Measurements from ENCODE around the gene SCUBE1. TPM values are rescaled to one million over a fixed set of nuclear protein-coding genes. Genes with fewer than 3 reads are reported as not detected.

Gene SCUBE1
- total and polyA plus RNA-seq, 4 donors: 0.88 to 18.7 (median 3.5) TPM

GRCh38 chr22:43249789-43250471 is 93.2 kb downstream of the SCUBE1 start:
- Histone ChIP-seq H3K4me3 (ENCODE audit: low read length in 2 of 2) (no peak overlapping the region), H3K4me1 (ENCODE audit: control insufficient read depth in 1 of 2, insufficient read depth in 2 of 2, low read length in 2 of 2) (no peaks in the 10 kb centered on the region), H3K27ac (ENCODE audit: low read depth in 1 of 2, low read length in 2 of 2) (no peak overlapping the region), H3K9me3 (ENCODE audit: control insufficient read depth, low read length) (no peaks in the 10 kb centered on the region), H3K36me3 (ENCODE audit: control insufficient read depth in 1 of 2, insufficient read depth in 2 of 2, low read length in 1 of 2) (no peaks in the 10 kb centered on the region), H3K27me3 (ENCODE audit: control insufficient read depth in 1 of 2, insufficient read depth in 2 of 2, low read length in 1 of 2) (no peaks in the 10 kb centered on the region)
- intact Hi-C loops (cut with DNase I): no loop called here
- DNase-seq (no peak), ATAC-seq (ENCODE audit: low FRiP score) (no peak)
- 93 to 94% methylated on average over 16 of the region's 16 CpGs for WGBS, 2 donors

DNA sequence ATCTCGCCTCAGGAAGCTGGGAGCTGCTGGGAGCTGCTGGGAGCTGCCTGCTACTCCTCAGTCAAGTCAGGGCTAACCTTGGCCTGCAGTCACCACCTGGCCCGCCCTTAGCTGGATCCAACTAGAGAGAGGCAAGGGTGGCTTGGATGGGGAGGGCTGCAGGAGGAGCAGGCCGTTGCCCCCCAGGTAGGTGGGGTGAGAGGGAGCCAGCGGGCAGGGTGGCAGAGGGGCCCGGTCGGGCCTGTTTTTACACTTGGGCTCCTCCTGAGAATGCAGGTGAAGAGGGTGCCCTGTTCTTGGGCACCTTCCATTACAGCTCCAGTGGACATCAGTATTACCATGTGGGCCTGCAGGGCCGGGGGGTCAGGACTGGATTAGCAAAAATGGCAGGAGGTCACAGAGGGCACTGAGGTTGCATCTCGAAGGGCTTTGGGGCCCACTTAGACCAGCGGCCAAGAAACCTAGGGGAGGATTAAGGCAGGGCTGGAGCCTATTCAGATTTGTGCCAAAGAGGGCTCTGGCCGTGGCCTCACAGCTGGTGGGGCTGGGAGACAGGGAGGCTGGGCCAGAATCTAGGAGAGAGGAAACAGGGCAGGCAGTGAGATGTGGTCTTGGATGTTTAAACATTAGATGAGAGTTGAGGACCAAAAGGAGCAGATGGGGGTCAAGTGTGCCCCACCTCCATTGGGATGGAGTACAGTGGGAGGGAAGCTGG is 95.5 kb downstream of the SCUBE1 start:
- intact Hi-C loops (cut with DNase I): no loop called here
- DNase-seq: no peak

GRCh38 chr22:43246188-43246587 is 97.0 kb downstream of the SCUBE1 start:
- ATAC-seq (ENCODE audit: low FRiP score) (no peak), DNase-seq (no peak)
- no peak overlapping the region for H3K27ac ChIP-seq (ENCODE audit: low read depth in 1 of 2, low read length in 2 of 2)
- intact Hi-C loops (cut with DNase I): no loop called here
- H3K9me3 ChIP-seq (ENCODE audit: control insufficient read depth, low read length): no peaks in the 10 kb centered on the region
- no peaks in the 10 kb centered on the region for H3K27me3 ChIP-seq (ENCODE audit: control insufficient read depth in 1 of 2, insufficient read depth in 2 of 2, low read length in 1 of 2)
- no peak overlapping the region for H3K4me3 ChIP-seq (ENCODE audit: low read length in 2 of 2)
- no peaks in the 10 kb centered on the region for H3K36me3 ChIP-seq (ENCODE audit: control insufficient read depth in 1 of 2, insufficient read depth in 2 of 2, low read length in 1 of 2)
- H3K4me1 ChIP-seq (ENCODE audit: control insufficient read depth in 1 of 2, insufficient read depth in 2 of 2, low read length in 2 of 2): no peaks in the 10 kb centered on the region
- WGBS, 2 donors: 89 to 92% methylated on average over 4 of the region's 4 CpGs

More for the DNA sequence above, 95.5 kb downstream of the SCUBE1 start:
- Histone ChIP-seq H3K27ac (ENCODE audit: low read depth in 1 of 2, low read length in 2 of 2) (no peak overlapping the region), H3K27me3 (ENCODE audit: control insufficient read depth in 1 of 2, insufficient read depth in 2 of 2, low read length in 1 of 2) (no peaks in the 10 kb centered on the region), H3K36me3 (ENCODE audit: control insufficient read depth in 1 of 2, insufficient read depth in 2 of 2, low read length in 1 of 2) (no peaks in the 10 kb centered on the region), H3K4me3 (ENCODE audit: low read length in 2 of 2) (no peak overlapping the region), H3K9me3 (ENCODE audit: control insufficient read depth, low read length) (no peaks in the 10 kb centered on the region), H3K4me1 (ENCODE audit: control insufficient read depth in 1 of 2, insufficient read depth in 2 of 2, low read length in 2 of 2) (no peaks in the 10 kb centered on the region)
- 94% methylated on average over 10 of the region's 10 CpGs for WGBS, 2 donors
- no peak for ATAC-seq (ENCODE audit: low FRiP score)

- no peak for ATAC-seq (ENCODE audit: low FRiP score)
- no peak for DNase-seq
- H3K27me3 ChIP-seq (ENCODE audit: control insufficient read depth in 1 of 2, insufficient read depth in 2 of 2, low read length in 1 of 2): no peaks in the 10 kb centered on the region
- no peaks in the 10 kb centered on the region for H3K36me3 ChIP-seq (ENCODE audit: control insufficient read depth in 1 of 2, insufficient read depth in 2 of 2, low read length in 1 of 2)
- H3K9me3 ChIP-seq (ENCODE audit: control insufficient read depth, low read length): no peaks in the 10 kb centered on the region
- H3K4me1 ChIP-seq (ENCODE audit: control insufficient read depth in 1 of 2, insufficient read depth in 2 of 2, low read length in 2 of 2): no peaks in the 10 kb centered on the region
- H3K4me3 ChIP-seq (ENCODE audit: low read length in 2 of 2): no peak overlapping the region
- no peak overlapping the region for H3K27ac ChIP-seq (ENCODE audit: low read depth in 1 of 2, low read length in 2 of 2)
- intact Hi-C loops (cut with DNase I): no loop called here
- WGBS, 2 donors: 94 to 96% methylated on average over 10 of the region's 10 CpGs
Observed at GRCh38 chr22:43245717-43246116, 97.5 kb downstream of the SCUBE1 start.

- ATAC-seq (ENCODE audit: low FRiP score): no peak
Observed at GRCh38 chr22:43244803-43245527, 98.2 kb downstream of the SCUBE1 start.

GRCh38 chr22:43244402-43244801 is 98.8 kb downstream of the SCUBE1 start:
- Histone ChIP-seq H3K27me3 (ENCODE audit: control insufficient read depth in 1 of 2, insufficient read depth in 2 of 2, low read length in 1 of 2) (no peaks in the 10 kb centered on the region), H3K9me3 (ENCODE audit: control insufficient read depth, low read length) (no peaks in the 10 kb centered on the region), H3K36me3 (ENCODE audit: control insufficient read depth in 1 of 2, insufficient read depth in 2 of 2, low read length in 1 of 2) (no peaks in the 10 kb centered on the region), H3K4me1 (ENCODE audit: control insufficient read depth in 1 of 2, insufficient read depth in 2 of 2, low read length in 2 of 2) (no peaks in the 10 kb centered on the region), H3K4me3 (ENCODE audit: low read length in 2 of 2) (no peak overlapping the region), H3K27ac (ENCODE audit: low read depth in 1 of 2, low read length in 2 of 2) (no peak overlapping the region)
- WGBS, 2 donors: 88 to 90% methylated on average over 7 of the region's 7 CpGs
- ATAC-seq (ENCODE audit: low FRiP score) (no peak), DNase-seq (no peak)
- intact Hi-C loops (cut with DNase I): no loop called here

More at GRCh38 chr22:43244803-43245527, 98.2 kb downstream of the SCUBE1 start:
- H3K9me3 ChIP-seq (ENCODE audit: control insufficient read depth, low read length): no peaks in the 10 kb centered on the region
- no peaks in the 10 kb centered on the region for H3K36me3 ChIP-seq (ENCODE audit: control insufficient read depth in 1 of 2, insufficient read depth in 2 of 2, low read length in 1 of 2)
- H3K27me3 ChIP-seq (ENCODE audit: control insufficient read depth in 1 of 2, insufficient read depth in 2 of 2, low read length in 1 of 2): no peaks in the 10 kb centered on the region
- 92% methylated on average over 24 of the region's 24 CpGs for WGBS, 2 donors
- no peak overlapping the region for H3K4me3 ChIP-seq (ENCODE audit: low read length in 2 of 2)
- DNase-seq: no peak
- no peak overlapping the region for H3K27ac ChIP-seq (ENCODE audit: low read depth in 1 of 2, low read length in 2 of 2)
- intact Hi-C loops (cut with DNase I): no loop called here
- H3K4me1 ChIP-seq (ENCODE audit: control insufficient read depth in 1 of 2, insufficient read depth in 2 of 2, low read length in 2 of 2): no peaks in the 10 kb centered on the region

GRCh38 chr22:43243324-43243723 is 99.8 kb downstream of the SCUBE1 start:
- no peak overlapping the region for H3K27ac ChIP-seq (ENCODE audit: low read depth in 1 of 2, low read length in 2 of 2)
- H3K36me3 ChIP-seq (ENCODE audit: control insufficient read depth in 1 of 2, insufficient read depth in 2 of 2, low read length in 1 of 2): no peaks in the 10 kb centered on the region
- no peaks in the 10 kb centered on the region for H3K9me3 ChIP-seq (ENCODE audit: control insufficient read depth, low read length)
- WGBS, 2 donors: 94 to 95% methylated on average over 12 of the region's 12 CpGs
- no peak overlapping the region for H3K4me3 ChIP-seq (ENCODE audit: low read length in 2 of 2)
- intact Hi-C loops (cut with DNase I): no loop called here
- no peak for DNase-seq
- H3K4me1 ChIP-seq (ENCODE audit: control insufficient read depth in 1 of 2, insufficient read depth in 2 of 2, low read length in 2 of 2): no peaks in the 10 kb centered on the region
- H3K27me3 ChIP-seq (ENCODE audit: control insufficient read depth in 1 of 2, insufficient read depth in 2 of 2, low read length in 1 of 2): no peaks in the 10 kb centered on the region
- no peak for ATAC-seq (ENCODE audit: low FRiP score)

DNA sequence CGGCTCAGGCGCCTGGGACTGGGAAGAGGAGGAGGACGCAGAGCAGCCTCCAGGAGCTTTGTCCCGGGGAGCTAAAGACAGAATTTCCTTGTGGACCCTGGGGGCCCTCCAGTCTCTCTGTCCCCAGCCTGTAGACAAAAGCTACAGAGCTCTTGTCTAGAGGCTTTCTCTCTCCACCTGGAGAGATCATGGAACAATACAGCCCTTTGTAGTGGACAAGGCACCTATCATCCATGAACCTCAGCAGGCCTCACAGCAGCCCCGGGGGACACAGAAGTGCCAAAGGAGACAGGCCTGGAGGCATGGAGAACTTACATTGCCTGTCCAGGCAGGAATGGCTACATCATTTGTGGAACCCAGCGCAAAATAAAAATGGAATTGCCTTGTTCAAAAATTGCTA is 100.5 kb downstream of the SCUBE1 start:
- intact Hi-C loops (cut with DNase I): no loop called here
- Histone ChIP-seq H3K4me1 (ENCODE audit: control insufficient read depth in 1 of 2, insufficient read depth in 2 of 2, low read length in 2 of 2) (no peaks in the 10 kb centered on the region), H3K4me3 (ENCODE audit: low read length in 2 of 2) (no peak overlapping the region), H3K9me3 (ENCODE audit: control insufficient read depth, low read length) (no peaks in the 10 kb centered on the region), H3K27me3 (ENCODE audit: control insufficient read depth in 1 of 2, insufficient read depth in 2 of 2, low read length in 1 of 2) (no peaks in the 10 kb centered on the region), H3K36me3 (ENCODE audit: control insufficient read depth in 1 of 2, insufficient read depth in 2 of 2, low read length in 1 of 2) (no peaks in the 10 kb centered on the region), H3K27ac (ENCODE audit: low read depth in 1 of 2, low read length in 2 of 2) (no peak overlapping the region)
- DNase-seq (no peak), ATAC-seq (ENCODE audit: low FRiP score) (no peak)
- 97% methylated on average over 6 of the region's 6 CpGs for WGBS, 2 donors

Measured in aorta (tissue), 5 donors.